ENCODE results near the gene FCRL3.

The FCRL3 gene

DNA sequence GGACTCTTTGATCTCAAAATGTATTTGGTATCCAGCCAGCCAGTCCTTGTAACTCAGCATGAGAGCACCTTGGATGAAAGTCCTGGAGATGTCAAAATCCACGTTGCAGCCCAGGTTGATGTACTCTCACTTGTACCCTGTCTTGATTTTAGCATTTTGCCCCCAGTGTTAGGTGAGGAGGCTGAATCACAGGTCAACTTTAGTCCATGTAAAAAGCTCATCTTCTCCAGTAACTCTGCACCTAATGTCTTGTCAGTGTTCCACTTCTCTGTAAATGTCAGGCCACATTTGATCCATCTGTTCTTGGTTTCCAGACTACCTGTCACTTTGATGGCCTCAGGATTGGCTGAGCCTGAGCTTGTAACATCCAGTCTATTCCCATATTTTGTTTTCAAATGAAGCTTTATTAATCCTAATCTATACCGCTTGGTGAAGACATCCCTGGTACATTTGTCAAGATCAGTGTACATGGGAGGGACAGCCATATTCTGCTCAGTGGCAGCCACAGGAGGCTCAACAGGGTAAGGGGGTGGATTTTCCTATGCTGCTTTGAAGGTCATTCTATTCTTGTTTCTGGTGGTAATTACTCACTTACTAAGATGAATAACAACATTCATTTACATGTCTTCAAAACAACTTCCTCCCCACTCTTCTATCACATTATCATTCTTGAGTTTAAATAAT lies 24.1 kb upstream of the FCRL3 start:
- TF ChIP-seq, protein P1, sequence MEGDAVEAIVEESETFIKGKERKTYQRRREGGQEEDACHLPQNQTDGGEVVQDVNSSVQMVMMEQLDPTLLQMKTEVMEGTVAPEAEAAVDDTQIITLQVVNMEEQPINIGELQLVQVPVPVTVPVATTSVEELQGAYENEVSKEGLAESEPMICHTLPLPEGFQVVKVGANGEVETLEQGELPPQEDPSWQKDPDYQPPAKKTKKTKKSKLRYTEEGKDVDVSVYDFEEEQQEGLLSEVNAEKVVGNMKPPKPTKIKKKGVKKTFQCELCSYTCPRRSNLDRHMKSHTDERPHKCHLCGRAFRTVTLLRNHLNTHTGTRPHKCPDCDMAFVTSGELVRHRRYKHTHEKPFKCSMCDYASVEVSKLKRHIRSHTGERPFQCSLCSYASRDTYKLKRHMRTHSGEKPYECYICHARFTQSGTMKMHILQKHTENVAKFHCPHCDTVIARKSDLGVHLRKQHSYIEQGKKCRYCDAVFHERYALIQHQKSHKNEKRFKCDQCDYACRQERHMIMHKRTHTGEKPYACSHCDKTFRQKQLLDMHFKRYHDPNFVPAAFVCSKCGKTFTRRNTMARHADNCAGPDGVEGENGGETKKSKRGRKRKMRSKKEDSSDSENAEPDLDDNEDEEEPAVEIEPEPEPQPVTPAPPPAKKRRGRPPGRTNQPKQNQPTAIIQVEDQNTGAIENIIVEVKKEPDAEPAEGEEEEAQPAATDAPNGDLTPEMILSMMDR (IDR thresholded peaks at IDR 0.05) = no peak
- TF ChIP-seq ZFX (IDR thresholded peaks at IDR 0.05; ENCODE audit: borderline replicate concordance) = no peak
- H3K27ac ChIP-seq = no peak overlapping the region

DNA sequence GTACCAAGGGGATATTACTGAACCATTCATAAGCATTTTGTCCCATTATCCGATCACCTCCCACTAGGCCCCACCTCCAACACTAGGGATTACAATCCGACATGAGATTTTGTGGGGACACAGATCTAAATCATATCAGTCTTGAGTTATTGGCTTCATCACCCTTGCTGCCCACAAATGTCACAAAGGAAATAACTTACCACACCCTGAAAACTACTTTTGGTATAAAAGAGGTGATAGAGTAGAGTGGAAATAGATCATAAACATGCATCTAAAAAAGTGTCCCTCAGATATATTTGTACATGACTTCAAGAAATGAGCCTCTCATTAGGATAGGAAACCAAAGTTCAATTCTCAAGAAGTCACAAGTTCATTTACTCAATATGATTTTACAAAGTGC lies 22.6 kb upstream of the FCRL3 start:
- H3K27ac ChIP-seq = no peak overlapping the region
- TF ChIP-seq, protein P1 (IDR thresholded peaks at IDR 0.05) = no peak
- TF ChIP-seq ZFX (IDR thresholded peaks at IDR 0.05; ENCODE audit: borderline replicate concordance) = no peak

DNA sequence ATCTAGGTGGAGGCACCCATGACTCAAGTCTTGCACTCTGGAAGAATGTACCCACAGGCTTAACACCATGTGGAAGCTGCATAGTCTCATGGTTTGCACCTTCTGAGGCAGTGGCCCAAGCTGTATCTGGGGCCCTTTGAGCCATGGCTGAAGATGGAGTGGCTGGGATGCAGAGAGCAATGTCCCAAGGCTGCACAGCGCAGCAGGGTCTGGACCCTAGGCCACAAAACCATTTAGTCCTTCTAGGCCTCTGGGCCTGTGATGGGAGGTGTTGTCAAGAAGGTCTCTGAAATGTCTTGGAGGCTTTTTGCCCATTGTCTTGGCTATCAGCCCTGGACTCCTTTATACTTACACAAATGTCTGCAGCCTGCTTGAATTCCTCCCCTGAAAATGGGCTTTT lies 21.4 kb upstream of the FCRL3 start:
- TF ChIP-seq ZFX (IDR thresholded peaks at IDR 0.05; ENCODE audit: borderline replicate concordance) = no peak
- TF ChIP-seq, protein P1 (IDR thresholded peaks at IDR 0.05) = no peak

DNA sequence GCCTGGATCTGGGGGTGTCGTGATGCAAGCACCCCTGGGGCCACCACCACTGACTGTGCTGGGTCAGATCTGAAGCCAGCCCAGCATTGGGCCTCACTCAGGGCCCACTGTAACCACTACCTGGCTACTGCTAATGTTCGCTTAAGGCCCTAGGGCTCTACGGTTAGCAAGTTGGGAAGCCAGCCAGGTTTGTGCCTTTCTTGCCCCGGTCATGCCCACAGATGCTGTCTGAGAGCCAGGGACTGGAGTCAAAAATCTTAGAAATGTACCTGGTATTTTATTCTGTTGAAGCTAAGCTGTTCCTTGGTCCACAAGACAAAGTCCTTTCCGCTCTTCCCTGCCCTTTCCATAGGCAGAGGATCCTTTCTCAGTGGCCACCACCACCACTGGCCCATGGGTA lies 15.2 kb upstream of the FCRL3 start:
- H3K27ac ChIP-seq = no peak overlapping the region
- TF ChIP-seq, protein P1 (IDR thresholded peaks at IDR 0.05) = no peak
- TF ChIP-seq ZFX (IDR thresholded peaks at IDR 0.05; ENCODE audit: borderline replicate concordance) = no peak

More for the DNA sequence above, 21.4 kb upstream of the FCRL3 start:
- H3K27ac ChIP-seq = no peak overlapping the region

DNA sequence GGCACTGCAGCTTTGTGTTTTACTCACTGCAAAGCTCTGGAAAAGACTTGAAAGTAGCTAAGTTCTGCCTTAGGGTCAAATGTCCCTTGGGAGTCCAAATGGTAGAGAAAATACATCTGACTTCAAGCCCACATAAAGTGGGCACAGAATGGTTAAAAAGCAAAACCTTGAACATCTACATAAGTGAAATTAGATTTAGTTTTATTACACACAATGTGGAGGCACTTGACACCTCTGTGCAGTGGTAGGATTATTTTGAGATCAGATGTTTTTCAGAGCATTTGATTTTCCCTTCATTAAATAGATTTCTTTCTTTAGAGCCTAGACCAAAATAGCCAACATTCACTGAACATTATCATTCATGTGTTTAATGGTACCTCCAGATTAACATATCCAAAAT lies 11.2 kb upstream of the FCRL3 start:
- no peak overlapping the region for H3K27ac ChIP-seq
- TF ChIP-seq, protein P1 (IDR thresholded peaks at IDR 0.05) = no peak
- TF ChIP-seq ZFX (IDR thresholded peaks at IDR 0.05; ENCODE audit: borderline replicate concordance) = no peak

DNA sequence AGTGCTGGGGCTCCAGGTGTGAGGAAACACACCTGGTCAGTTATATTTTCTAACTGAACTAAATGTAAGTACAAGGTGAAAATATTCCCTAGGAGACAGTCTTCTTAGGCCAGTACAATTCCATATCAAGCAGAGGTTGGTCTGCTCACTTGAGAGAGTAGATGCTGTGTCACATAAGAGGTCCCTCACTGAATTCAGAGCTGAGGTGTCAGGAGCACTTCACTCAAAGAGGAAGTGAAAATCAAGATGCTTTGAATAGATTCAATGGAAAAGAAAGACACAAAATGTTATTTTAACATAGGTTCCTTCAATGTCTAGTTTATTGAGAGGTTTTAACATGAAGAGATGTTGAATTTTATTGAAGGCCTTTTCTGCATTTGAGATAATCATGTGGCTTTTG lies 4.3 kb upstream of the FCRL3 start:
- H3K27ac ChIP-seq = no peak overlapping the region
- TF ChIP-seq, protein P1 (IDR thresholded peaks at IDR 0.05) = no peak
- no peak for TF ChIP-seq ZFX (IDR thresholded peaks at IDR 0.05; ENCODE audit: borderline replicate concordance)

DNA sequence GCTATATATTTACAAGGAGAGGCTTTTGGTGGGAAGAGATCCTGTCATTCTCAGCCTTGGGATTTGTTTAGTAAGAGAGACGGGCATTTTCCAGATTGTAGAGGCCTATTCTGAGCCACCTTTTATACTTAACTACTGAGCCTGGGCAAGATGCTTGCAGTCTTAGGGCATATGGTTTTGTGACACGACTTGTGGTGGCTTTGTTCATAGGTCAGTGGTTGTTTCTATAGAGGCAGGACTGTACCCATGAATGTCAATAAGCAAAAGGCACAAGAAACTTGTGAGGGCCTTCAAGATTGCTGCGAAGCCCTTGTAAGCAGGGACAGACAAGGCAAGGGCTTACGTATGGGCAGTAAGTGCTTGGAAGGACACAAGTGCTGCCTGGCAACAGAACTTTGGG lies 3.4 kb upstream of the FCRL3 start:
- TF ChIP-seq, protein P1 (IDR thresholded peaks at IDR 0.05) = no peak
- no peak for TF ChIP-seq ZFX (IDR thresholded peaks at IDR 0.05; ENCODE audit: borderline replicate concordance)
- no peak overlapping the region for H3K27ac ChIP-seq
